GM19467 (cell line): Measurements from ENCODE around the gene CDH13.

Experiments
- ATAC-seq: cut with Tn5 transposase; IDR thresholded peaks from one replicate; pipeline ENCODE4 v1.9.1; 2021; ENCODE audit warnings: mild to moderate bottlenecking, moderate library complexity; ENCODE audit not compliant: unreplicated experiment

The CDH13 gene

DNA sequence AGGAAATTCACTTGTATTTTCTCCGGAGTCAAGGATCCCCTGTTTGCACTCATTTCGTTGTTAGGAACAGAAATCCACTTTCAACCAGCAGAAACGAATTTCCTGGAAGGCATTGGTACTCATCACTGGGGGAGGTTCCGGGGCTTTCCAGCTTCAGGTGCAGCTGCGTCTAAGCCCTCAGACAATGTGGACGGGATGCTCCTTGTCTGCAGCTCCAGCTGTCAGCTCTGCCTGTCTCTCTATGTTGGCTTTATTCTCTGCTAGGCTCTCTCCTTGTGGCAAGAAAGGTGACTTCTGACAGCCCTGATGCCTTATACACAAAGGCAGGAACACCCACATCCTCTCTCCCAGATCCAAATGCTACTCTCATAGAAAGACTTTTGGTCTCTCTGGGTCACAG lies 997.1 kb downstream of the CDH13 start:
- no peak for ATAC-seq

DNA sequence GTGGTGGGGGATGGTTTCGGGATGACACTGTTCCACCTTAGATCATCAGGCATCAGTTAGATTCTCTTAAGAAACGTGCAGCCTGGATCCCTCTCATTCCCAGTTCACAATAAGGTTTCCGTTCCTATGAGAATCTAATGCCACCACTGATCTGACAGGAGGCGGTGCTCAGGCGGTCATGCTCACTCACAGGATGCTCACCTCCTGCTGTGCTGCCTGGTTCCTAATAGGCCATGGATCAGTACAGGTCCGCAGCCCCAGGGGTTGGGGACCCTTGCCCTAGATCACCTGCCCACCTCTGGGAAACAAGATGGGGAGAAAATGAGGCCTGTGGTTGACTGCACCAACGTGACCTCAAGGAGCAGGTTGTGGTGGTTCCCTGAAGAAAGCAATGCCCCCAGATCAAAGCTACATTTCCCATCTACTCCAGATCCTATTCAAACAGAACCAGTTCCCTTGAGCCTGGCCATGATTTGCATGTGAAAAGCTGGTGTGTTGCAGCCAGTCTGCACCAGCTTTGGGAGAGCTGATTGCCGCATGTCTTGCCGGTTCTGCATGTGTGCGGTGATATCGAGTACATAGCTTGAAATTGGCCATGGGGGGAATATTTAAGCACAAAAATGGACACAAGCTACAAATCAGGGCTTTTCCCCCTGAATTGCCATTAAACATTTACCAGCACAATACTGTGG lies 997.8 kb downstream of the CDH13 start:
- no peak for ATAC-seq

- no peak for ATAC-seq
These were observed 999.4 kb downstream of the CDH13 start for GRCh38 chr16:83626204-83626603.

- no peak for ATAC-seq
These were observed 999.9 kb downstream of the CDH13 start for GRCh38 chr16:83626676-83627075.

GRCh38 chr16:83627996-83628395 lies 1001.2 kb downstream of the CDH13 start:
- ATAC-seq, result no peak

GRCh38 chr16:83629426-83629825 lies 1002.7 kb downstream of the CDH13 start:
- ATAC-seq, result no peak

- ATAC-seq, result no peak
These were observed 1003.1 kb downstream of the CDH13 start for GRCh38 chr16:83629836-83630235.

GRCh38 chr16:83630979-83631378 lies 1004.2 kb downstream of the CDH13 start:
- no peak for ATAC-seq

- no peak for ATAC-seq
These were observed 1006.5 kb downstream of the CDH13 start for GRCh38 chr16:83633286-83633685.

GRCh38 chr16:83648347-83648746 lies 1021.6 kb downstream of the CDH13 start:
- ATAC-seq, result no peak

DNA sequence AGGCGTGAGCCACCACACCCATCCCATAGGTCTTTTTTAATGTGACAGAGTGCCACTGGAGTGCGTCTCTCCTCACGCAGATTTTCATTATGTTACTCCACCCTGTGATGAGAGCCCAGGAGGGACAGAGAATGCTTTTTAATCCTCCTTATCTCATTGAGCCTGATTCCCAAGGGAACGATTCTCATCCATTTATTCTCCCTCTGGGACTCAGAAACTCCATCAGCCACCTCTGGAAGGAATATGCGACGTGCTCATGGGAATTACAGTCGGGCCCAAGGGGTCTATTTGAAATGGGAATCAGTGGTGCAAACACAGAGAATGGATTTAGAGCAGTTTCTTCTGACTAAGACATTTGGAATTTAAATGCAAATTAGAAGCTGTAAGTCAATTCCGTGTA lies 1025.1 kb downstream of the CDH13 start:
- ATAC-seq, result no peak

DNA sequence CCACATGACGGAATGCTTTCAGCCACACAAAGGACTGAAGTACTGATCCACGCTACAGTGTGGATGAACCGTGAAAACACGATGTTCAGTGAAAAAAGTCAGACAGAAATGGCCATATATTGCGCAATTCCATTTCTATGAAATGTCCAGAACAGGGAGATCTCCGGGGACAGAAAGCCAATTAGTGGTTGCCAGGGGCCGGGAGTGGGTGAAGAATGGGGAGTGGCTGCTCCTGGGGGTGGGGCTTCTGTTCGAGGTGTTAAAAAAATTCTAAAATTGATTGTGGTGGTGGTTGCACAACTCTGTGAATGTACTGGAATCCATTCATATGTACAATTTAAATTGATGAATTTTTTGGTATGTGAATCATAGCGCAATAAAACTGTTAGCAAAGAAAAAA lies 1026.2 kb downstream of the CDH13 start:
- ATAC-seq, result no peak

DNA sequence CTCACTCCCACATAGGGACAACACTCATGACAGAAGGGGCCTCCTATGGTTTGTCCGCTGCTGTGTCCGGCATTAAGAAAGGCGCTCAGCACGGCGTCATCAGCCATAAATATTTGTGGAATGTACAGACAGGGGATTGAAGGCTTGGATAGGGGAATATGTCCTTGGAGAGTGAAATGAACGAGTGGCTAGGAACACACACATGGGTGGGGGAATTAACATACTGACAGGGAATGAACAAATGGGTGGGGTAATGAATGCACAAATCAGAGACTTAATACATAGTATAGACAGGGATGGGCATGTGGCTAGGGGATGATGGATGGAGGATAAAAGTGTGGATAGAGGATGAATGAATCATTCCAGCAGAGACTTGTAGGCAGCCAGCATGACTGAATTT lies 1027.0 kb downstream of the CDH13 start:
- ATAC-seq, result no peak

DNA sequence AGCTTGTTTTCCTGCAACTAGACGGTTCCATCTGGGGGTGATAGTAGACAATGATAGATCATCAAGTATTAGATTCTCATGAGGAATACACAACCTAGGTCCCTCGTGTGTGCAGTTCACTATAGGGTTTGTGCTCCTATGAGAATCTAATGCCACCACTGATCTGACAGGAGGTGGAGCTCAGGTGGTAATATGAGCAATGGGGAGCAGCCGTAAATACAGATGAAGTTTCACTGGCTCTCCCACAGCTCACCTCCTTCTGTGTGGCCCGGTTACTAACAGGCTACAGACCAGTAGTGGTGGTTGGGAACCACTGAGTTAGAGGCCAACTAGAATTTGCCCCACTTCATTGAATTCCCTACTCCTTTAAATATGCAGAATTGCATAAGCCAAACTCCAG lies 1033.5 kb downstream of the CDH13 start:
- no peak for ATAC-seq

GRCh38 chr16:83661656-83662055 lies 1034.9 kb downstream of the CDH13 start:
- no peak for ATAC-seq

- ATAC-seq, result no peak
These were observed 1039.7 kb downstream of the CDH13 start for GRCh38 chr16:83666449-83666848.

- ATAC-seq, result no peak
These were observed 1042.7 kb downstream of the CDH13 start for GRCh38 chr16:83669456-83669855.

DNA sequence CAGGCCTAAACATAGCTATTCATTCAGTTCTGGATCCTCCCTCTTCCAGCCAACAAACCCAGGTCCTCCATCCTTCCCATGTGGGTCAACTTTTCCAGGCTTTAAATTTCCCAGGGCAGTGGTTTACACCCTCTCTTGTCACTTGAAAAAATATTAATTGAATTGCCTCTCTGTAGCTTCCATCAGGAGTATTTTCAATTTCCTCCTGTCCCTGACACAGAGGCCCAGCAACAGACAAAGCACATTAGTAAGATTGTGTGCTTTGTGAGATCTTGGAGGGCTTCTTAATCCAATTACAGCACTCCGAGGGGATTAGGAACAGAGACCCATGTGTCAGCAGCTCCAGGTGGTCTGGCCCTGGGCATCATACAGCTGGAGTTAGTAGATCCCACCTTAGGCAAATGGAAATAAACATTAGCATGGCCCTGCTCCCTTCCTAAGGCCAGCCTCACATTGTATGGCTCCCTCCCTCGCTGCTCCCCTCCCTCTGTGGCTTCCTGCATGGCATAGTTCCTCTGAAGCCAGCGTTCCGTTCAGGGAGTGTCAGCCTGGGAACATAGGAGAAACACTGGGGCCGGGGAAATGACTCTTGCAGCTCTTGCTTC lies 1048.3 kb downstream of the CDH13 start:
- no peak for ATAC-seq

- ATAC-seq, result no peak
These were observed 1049.3 kb downstream of the CDH13 start for GRCh38 chr16:83676086-83676485.

- ATAC-seq, result no peak
These were observed 1054.2 kb downstream of the CDH13 start for GRCh38 chr16:83680980-83681379.

DNA sequence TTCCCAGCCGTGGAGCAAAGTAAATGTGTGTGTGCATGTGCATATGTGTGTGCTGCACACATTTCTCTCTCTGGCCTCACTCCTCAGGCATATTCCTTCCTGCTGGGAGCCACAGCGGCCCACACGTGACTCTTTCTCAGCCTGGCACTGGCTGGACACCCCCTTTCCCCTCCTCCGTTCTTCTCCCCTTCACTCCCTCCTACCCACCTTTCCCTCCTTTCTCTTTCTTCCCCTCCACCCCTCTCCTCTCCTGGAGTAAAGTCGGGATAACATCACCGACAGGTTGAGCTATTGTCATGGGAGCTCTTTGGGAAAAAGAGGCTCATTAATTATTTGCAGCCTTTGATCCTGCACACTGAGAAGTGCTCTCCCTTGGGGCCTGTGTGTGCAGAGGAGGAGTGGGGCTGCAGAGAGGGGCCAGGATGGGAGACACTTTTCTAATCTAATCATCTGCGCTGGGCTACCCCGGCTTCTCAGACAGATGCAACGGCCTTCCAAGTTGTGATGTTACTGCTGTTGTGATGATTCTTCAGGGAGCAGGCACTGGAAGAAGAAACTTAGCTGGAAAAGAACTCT lies 1054.7 kb downstream of the CDH13 start:
- no peak for ATAC-seq

- no peak for ATAC-seq
These were observed 1055.5 kb downstream of the CDH13 start for GRCh38 chr16:83682116-83682867.
